Measurements from ENCODE around the gene RTP3.

RTP3 gene

DNA sequence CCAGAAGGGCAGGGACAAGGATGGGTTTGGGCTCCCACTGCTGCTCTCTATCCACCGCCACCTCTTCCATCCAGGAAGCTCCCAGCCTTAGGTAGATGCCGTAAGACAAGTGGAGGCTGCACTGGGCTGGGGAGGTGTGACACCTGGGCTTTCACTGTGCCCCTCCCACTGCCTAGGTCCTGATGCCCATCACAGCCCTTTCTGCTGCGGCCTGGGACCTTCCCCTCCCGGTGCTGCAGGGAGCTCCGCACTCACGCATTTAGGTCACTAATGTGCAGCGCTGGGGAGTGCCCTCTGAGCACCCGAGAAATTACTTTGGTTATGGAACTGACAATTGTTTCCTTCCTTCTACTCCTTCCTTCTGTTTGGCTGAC lies 33.9 kb upstream of the RTP3 start:
- Histone ChIP-seq H3K79me2 (ENCODE audit: insufficient read depth, low read length) (no peaks in the 10 kb centered on the region), H4K20me1 (ENCODE audit: insufficient read depth, low read length) (no peaks in the 10 kb centered on the region), H3K9ac (ENCODE audit: low read length) (no peak overlapping the region), H3K4me1 (ENCODE audit: insufficient read depth, low read length, severe bottlenecking) (no peaks in the 10 kb centered on the region), H3K4me3 (ENCODE audit: low read depth, low read length, poor library complexity, severe bottlenecking) (no peak overlapping the region), H3K36me3 (ENCODE audit: insufficient read depth, low read length) (no peaks in the 10 kb centered on the region), H3K27ac (ENCODE audit: low read depth, low read length, poor library complexity, severe bottlenecking) (no peak overlapping the region), H2AFZ (ENCODE audit: low read length) (no peak overlapping the region), H3K9me3 (ENCODE audit: low read length) (0 out of 2 replicates have a peak, but pooled peaks cover 4% of the 10 kb centered on the region), H3F3A (ENCODE audit: insufficient read depth, low read length) (no peaks in the 10 kb centered on the region), H3K4me2 (ENCODE audit: low read length) (no peak overlapping the region), H3K27me3 (ENCODE audit: insufficient read depth, low read length) (no peaks in the 10 kb centered on the region; the same call in 1 of the 2 replicates), H3K9me2 (ENCODE audit: low read depth, low read length) (no peaks in the 10 kb centered on the region)
- TF ChIP-seq, protein P1, sequence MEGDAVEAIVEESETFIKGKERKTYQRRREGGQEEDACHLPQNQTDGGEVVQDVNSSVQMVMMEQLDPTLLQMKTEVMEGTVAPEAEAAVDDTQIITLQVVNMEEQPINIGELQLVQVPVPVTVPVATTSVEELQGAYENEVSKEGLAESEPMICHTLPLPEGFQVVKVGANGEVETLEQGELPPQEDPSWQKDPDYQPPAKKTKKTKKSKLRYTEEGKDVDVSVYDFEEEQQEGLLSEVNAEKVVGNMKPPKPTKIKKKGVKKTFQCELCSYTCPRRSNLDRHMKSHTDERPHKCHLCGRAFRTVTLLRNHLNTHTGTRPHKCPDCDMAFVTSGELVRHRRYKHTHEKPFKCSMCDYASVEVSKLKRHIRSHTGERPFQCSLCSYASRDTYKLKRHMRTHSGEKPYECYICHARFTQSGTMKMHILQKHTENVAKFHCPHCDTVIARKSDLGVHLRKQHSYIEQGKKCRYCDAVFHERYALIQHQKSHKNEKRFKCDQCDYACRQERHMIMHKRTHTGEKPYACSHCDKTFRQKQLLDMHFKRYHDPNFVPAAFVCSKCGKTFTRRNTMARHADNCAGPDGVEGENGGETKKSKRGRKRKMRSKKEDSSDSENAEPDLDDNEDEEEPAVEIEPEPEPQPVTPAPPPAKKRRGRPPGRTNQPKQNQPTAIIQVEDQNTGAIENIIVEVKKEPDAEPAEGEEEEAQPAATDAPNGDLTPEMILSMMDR (IDR thresholded peaks at IDR 0.05; ENCODE audit: low read length) = no peak
- TF ChIP-seq EZH2 (IDR thresholded peaks at IDR 0.05; ENCODE audit: borderline replicate concordance, low read length) = no peak

- no peaks in the 10 kb centered on the region for H3F3A ChIP-seq (ENCODE audit: insufficient read depth, low read length)
- no peak within 1 kb of the TSS for H3K4me3 ChIP-seq (ENCODE audit: low read depth, low read length, poor library complexity, severe bottlenecking)
- H2AFZ ChIP-seq (ENCODE audit: low read length) = no peak within 1 kb of the TSS
- H4K20me1 ChIP-seq (ENCODE audit: insufficient read depth, low read length) = no peaks in the 10 kb centered on the region
- H3K9ac ChIP-seq (ENCODE audit: low read length) = no peak within 1 kb of the TSS
- H3K9me2 ChIP-seq (ENCODE audit: low read depth, low read length) = no peaks in the 10 kb centered on the region
- no peak for TF ChIP-seq EZH2 (IDR thresholded peaks at IDR 0.05; ENCODE audit: borderline replicate concordance, low read length)
- TF ChIP-seq, protein P1 (IDR thresholded peaks at IDR 0.05; ENCODE audit: low read length) = no peak
- H3K79me2 ChIP-seq (ENCODE audit: insufficient read depth, low read length) = no peaks in the 10 kb centered on the region
- no peak within 1 kb of the TSS for H3K4me2 ChIP-seq (ENCODE audit: low read length)
- H3K36me3 ChIP-seq (ENCODE audit: insufficient read depth, low read length) = no peaks in the 10 kb centered on the region
- no peaks in the 10 kb centered on the region; the same call in 1 of the 2 replicates for H3K27me3 ChIP-seq (ENCODE audit: insufficient read depth, low read length)
- no peaks in the 10 kb centered on the region for H3K4me1 ChIP-seq (ENCODE audit: insufficient read depth, low read length, severe bottlenecking)
- H3K9me3 ChIP-seq (ENCODE audit: low read length) = 0 out of 2 replicates have a peak, but pooled peaks cover 4% of the 10 kb centered on the region
- H3K27ac ChIP-seq (ENCODE audit: low read depth, low read length, poor library complexity, severe bottlenecking) = no peak within 1 kb of the TSS
These were observed 33.2 kb upstream of the RTP3 start, which contains the start of gene LTF for GRCh38 chr3:46464326-46465195. Gene LTF (minus strand): TSS chr3:46464905. CDS start chr3:46464867, 38 bp downstream.

- Histone ChIP-seq H3K9ac (ENCODE audit: low read length) (no peak overlapping the region), H3K27ac (ENCODE audit: low read depth, low read length, poor library complexity, severe bottlenecking) (no peak overlapping the region), H2AFZ (ENCODE audit: low read length) (no peak overlapping the region), H3K36me3 (ENCODE audit: insufficient read depth, low read length) (no peaks in the 10 kb centered on the region), H3K4me2 (ENCODE audit: low read length) (no peak overlapping the region), H3K27me3 (ENCODE audit: insufficient read depth, low read length) (no peaks in the 10 kb centered on the region; the same call in 1 of the 2 replicates), H3K9me2 (ENCODE audit: low read depth, low read length) (no peaks in the 10 kb centered on the region), H3K4me1 (ENCODE audit: insufficient read depth, low read length, severe bottlenecking) (no peaks in the 10 kb centered on the region), H3K9me3 (ENCODE audit: low read length) (0 out of 2 replicates have a peak, but pooled peaks cover 4% of the 10 kb centered on the region), H3K79me2 (ENCODE audit: insufficient read depth, low read length) (no peaks in the 10 kb centered on the region), H3K4me3 (ENCODE audit: low read depth, low read length, poor library complexity, severe bottlenecking) (no peak overlapping the region), H3F3A (ENCODE audit: insufficient read depth, low read length) (no peaks in the 10 kb centered on the region), H4K20me1 (ENCODE audit: insufficient read depth, low read length) (no peaks in the 10 kb centered on the region)
- TF ChIP-seq, protein P1 (IDR thresholded peaks at IDR 0.05; ENCODE audit: low read length) = no peak
- TF ChIP-seq EZH2 (IDR thresholded peaks at IDR 0.05; ENCODE audit: borderline replicate concordance, low read length) = no peak
These were observed 32.6 kb upstream of the RTP3 start for GRCh38 chr3:46465196-46465520.
